GM12878 (cell line): ENCODE results near the gene TGFBI.

Experiments
- CTCF ChIP-seq, 3 experiments: IDR thresholded peaks in 2 of 3; conservative IDR thresholded peaks in 1 of 3; 2 replicates each; pipeline ENCODE4 v1.5.1; 2011; ENCODE audit warnings: low read depth in 3 of 3, low read length in 3 of 3, mild to moderate bottlenecking in 3 of 3, control low read depth in 2 of 3, moderate library complexity in 2 of 3, inconsistent platforms in 1 of 3, mixed read lengths in 1 of 3; ENCODE audit not compliant: control insufficient read depth in 2 of 3, insufficient read depth in 1 of 3; ENCODE audit errors: extremely low read depth in 1 of 3
- MAX ChIP-seq: IDR thresholded peaks from 2 replicates; pipeline ENCODE4 v1.6.1; 2012; ENCODE audit warnings: low read depth, low read length, improper control_type of control experiment
- ZBTB33 ChIP-seq: fragments of 450-650 bp; IDR thresholded peaks from 2 replicates; pipeline ENCODE4 v1.6.1; 2017; ENCODE audit warnings: mild to moderate bottlenecking

- TF ChIP-seq CTCF (IDR thresholded peaks at IDR 0.05 in 2 of 3, conservative IDR thresholded peaks at IDR 0.05 in 1 of 3; ENCODE audit: control insufficient read depth in 2 of 3, extremely low read depth in 1 of 3, insufficient read depth in 1 of 3, low read depth in 3 of 3, low read length in 3 of 3) = no peak
- TF ChIP-seq ZBTB33 = no peak
- no peak for TF ChIP-seq MAX
Measured at GRCh38 chr5:136000932-136001331, 27.9 kb upstream of the TGFBI start.
